Uterus (tissue), 2 donors: ENCODE results near the gene ACVR1C.

Source experiments
- CTCF ChIP-seq, 4 experiments: fragments of 200-600 bp in 2 of 4; fragments of 450-650 bp in 2 of 4; sonication (generic) in 2 of 4; IDR thresholded peaks; one replicate each; pipeline ENCODE4 v1.5.1; 2016 to 2019; ENCODE audit warnings: antibody characterized with exemption in 4 of 4, mild to moderate bottlenecking in 2 of 4, moderate library complexity in 1 of 4
- POLR2A ChIP-seq, 2 donors: fragments of 450-650 bp; IDR thresholded peaks; one replicate each; pipeline ENCODE4 v1.6.1; 2016; ENCODE audit warnings: antibody characterized with exemption in 2 of 2, mild to moderate bottlenecking in 1 of 2, moderate library complexity in 1 of 2

- no peak for TF ChIP-seq CTCF (IDR thresholded peaks at IDR 0.05)
- no peak for TF ChIP-seq POLR2A (IDR thresholded peaks at IDR 0.05)
Observed at GRCh38 chr2:157526070-157526469, 102.6 kb downstream of the ACVR1C start.
